Measurements from ENCODE around the gene NTHL1. TPM values are rescaled to one million over a fixed set of nuclear protein-coding genes. Genes with fewer than 3 reads are reported as not detected.

NTHL1 gene
- total RNA-seq, 1 experiment from 2014 or later: 52.0 TPM

DNA sequence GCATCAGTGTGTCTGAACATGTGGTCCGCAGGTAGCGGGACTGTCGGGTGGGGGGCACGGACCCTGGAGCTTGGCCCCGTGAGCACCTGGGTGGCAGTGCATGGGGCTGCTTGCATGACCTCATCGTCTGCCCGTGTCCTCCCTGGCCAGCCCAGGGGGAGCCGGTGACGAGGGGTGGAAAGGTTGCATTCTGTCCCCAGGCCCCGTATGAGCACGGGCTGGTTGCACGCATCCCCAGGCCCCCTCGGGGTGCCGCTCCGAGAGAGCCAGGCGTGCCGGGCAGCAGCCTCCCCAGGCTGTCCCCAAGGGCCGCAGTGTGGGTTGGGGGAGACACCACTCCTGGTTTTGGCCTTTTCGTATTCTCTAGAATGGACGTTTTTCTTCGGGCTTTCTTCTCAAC, 30.1 kb upstream of the NTHL1 start:
- peaks cover 5 to 34% (median 31%) of the 10 kb centered on the region in 3 experiments; a peak in 6 of 7 replicates for H3K36me3 Mint-ChIP-seq (ENCODE audit: insufficient read depth in 1 of 3, low read depth in 3 of 3)
- no peak for DNase-seq
- Histone ChIP-seq H3K9me3 (ENCODE audit: control insufficient read depth, low read depth, low read length) (no peaks in the 10 kb centered on the region), H3K4me2 (ENCODE audit: insufficient read depth, insufficient read length, low read length) (no peak overlapping the region), H3K56ac (ENCODE audit: insufficient read length, low read depth, low read length) (no peak overlapping the region), H3K9ac (ENCODE audit: extremely low read depth, insufficient read length, low read length) (no peak overlapping the region), H3K18ac (ENCODE audit: insufficient read length, low read depth, low read length) (no peak overlapping the region), H4K91ac (ENCODE audit: insufficient read length, low read depth, low read length) (no peak overlapping the region), H4K8ac (replicated peaks; ENCODE audit: insufficient read length, low read depth, low read length) (no peak overlapping the region), H2BK120ac (ENCODE audit: low read depth, low read length, poor library complexity, severe bottlenecking) (no peak overlapping the region), H4K5ac (ENCODE audit: insufficient read length, low read depth, low read length) (no peak overlapping the region), H3K27ac (ENCODE audit: insufficient read length, low read depth, low read length) (no peak overlapping the region), H2AFZ (ENCODE audit: low read length) (no peak overlapping the region), H3K79me2 (ENCODE audit: insufficient read depth, low read length) (no peaks in the 10 kb centered on the region), H2BK15ac (ENCODE audit: low read depth, low read length) (no peak overlapping the region), H2BK20ac (ENCODE audit: low read depth, low read length, poor library complexity, severe bottlenecking) (no peak overlapping the region), H3K79me1 (ENCODE audit: insufficient read depth, low read depth, low read length, poor library complexity, severe bottlenecking) (no peaks in the 10 kb centered on the region), H3K14ac (ENCODE audit: insufficient read depth, low read length) (no peak overlapping the region), H2BK12ac (ENCODE audit: insufficient read length, low read depth, low read length) (no peak overlapping the region), H3K23ac (ENCODE audit: insufficient read length, low read depth, low read length) (no peak overlapping the region), H3K4ac (ENCODE audit: low read depth, low read length) (no peak overlapping the region), H3K23me2 (ENCODE audit: insufficient read length, low read depth, low read length, poor library complexity, severe bottlenecking) (no peaks in the 10 kb centered on the region), H4K20me1 (ENCODE audit: control insufficient read depth, insufficient read depth, insufficient read length) (no peaks in the 10 kb centered on the region), H2BK5ac (ENCODE audit: insufficient read length, low read length) (no peak overlapping the region), H3K27me3 (ENCODE audit: insufficient read depth, low read length) (no peaks in the 10 kb centered on the region), H2AK5ac (ENCODE audit: insufficient read length, low read length) (no peak overlapping the region), H3K4me1 (ENCODE audit: insufficient read depth, low read length) (no peaks in the 10 kb centered on the region), H3T11ph (ENCODE audit: low read length) (no peak overlapping the region)
- TF ChIP-seq, protein P1, sequence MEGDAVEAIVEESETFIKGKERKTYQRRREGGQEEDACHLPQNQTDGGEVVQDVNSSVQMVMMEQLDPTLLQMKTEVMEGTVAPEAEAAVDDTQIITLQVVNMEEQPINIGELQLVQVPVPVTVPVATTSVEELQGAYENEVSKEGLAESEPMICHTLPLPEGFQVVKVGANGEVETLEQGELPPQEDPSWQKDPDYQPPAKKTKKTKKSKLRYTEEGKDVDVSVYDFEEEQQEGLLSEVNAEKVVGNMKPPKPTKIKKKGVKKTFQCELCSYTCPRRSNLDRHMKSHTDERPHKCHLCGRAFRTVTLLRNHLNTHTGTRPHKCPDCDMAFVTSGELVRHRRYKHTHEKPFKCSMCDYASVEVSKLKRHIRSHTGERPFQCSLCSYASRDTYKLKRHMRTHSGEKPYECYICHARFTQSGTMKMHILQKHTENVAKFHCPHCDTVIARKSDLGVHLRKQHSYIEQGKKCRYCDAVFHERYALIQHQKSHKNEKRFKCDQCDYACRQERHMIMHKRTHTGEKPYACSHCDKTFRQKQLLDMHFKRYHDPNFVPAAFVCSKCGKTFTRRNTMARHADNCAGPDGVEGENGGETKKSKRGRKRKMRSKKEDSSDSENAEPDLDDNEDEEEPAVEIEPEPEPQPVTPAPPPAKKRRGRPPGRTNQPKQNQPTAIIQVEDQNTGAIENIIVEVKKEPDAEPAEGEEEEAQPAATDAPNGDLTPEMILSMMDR (conservative IDR thresholded peaks at IDR 0.05): no peak
- H3K27ac Mint-ChIP-seq: peak overlapping the region in 1 of 3 experiments; percentile 76; a peak in 1 of 7 replicates
- H3K4me1 Mint-ChIP-seq: no peaks in the 10 kb centered on the region
- no peak overlapping the region for H3K4me3 Mint-ChIP-seq
- no peaks in the 10 kb centered on the region for H3K27me3 Mint-ChIP-seq (ENCODE audit: low read depth)
- no peaks in the 10 kb centered on the region for H3K9me3 Mint-ChIP-seq
- WGBS (ENCODE audit: extremely low coverage, insufficient read length, low lambda C conversion rate): no CpG with 5 or more reads among the region's 21 CpGs
